GM19452 (cell line): Measurements from ENCODE around the gene TENT4A.
"Not testable (repeated sequence)": the region's sequence is repeated elsewhere in the genome, so short reads cannot be mapped to it uniquely, and the experiment has no call there.

Experiments
- ATAC-seq: cut with Tn5 transposase; IDR thresholded peaks from one replicate; pipeline ENCODE4 v1.9.1; 2021; ENCODE audit not compliant: unreplicated experiment

Gene TENT4A

DNA sequence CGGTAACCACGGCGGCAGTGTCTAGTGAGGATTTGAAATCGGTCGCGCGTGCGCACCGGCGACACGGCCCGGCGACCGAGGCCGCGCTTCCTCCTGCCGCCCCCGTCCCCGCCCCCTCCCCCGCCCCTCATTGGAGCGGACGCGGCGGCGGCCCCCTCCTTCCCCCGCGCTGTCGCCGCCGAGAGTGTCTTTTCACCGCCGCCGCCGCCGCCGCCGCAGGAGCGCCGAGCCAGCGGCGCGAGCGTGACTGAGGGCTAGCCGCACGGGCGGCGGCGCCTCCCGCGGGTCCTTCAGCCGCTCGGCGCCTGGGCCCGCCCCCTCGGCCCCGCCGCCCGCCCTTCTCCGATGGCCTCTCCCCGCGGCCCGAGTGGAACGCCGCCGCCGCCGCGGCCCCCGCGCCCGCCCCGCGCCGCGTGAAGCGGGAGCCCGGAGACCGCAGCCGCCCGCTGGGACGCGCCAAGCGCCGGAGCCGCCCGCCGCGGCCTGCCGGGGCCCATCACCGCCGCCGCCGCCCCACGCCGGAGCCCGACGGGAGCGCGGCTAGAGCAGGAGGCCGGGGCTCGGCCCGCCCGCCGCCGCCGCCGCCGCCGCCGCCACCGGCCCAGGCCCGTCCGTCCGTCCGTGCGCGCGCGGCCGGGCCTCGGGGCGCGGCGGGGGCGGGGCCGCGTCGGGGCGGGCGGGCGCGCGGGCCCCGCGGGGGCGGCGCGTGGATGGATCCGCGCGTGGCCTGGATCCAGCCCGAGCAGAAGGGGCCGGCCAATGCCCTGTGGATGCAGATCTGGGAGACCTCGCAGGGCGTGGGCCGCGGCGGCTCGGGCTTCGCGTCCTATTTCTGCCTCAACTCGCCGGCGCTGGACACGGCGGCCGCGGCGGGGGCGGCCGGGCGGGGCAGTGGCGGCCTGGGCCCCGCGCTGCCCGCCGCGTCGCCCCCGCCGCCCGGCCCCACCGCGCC is at the start of gene TENT4A:
TENT4A (plus strand) TSS at position 159 of the 952 bp plus-strand sequence; CDS start at position 711, 552 bp downstream.
- ATAC-seq = peak; percentile 6

DNA sequence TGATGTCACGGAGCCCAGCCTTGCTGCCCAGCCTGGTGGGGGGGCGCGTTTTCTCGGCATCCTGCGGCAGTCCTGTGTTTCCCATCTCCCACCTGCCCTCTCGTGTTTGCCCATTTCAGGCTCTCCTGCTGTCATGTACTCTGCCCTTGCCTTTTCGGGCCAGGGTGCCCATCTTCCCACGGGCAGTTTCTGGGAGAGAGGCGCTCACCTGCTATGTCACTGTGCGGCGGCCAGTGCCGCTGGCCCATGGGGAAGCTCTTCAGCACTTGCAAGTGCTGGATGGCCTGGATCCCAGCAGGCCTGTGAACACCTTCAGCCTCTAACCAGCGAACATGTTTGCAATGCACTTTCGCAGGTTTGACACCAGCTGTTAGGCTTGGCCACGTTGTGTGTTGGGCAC is 46.5 kb upstream of the TENT4A start:
- no peak for ATAC-seq

GRCh38 chr5:6667648-6668047 is 45.6 kb upstream of the TENT4A start:
- ATAC-seq = no peak

- not testable (repeated sequence) for ATAC-seq
Measured at GRCh38 chr5:6668717-6669116, 44.5 kb upstream of the TENT4A start.

DNA sequence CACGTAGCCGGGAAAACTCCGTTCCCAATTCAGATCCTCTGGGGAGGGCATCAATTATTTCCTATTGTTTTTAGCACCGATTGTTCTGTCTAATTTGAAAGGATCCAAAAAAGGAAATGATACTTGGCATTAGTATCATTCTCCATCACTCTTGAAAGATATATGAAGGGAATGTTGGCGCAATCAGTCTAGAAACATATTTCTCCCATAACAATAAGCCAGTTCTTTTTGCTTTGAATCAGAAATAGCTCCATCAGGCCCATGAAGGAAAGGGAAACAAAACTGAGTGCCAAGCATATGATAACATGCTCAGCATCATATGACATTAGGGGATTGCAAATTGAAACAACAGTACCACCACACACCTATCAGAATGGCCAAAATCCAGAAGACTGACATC is 40.2 kb upstream of the TENT4A start:
- no peak for ATAC-seq

DNA sequence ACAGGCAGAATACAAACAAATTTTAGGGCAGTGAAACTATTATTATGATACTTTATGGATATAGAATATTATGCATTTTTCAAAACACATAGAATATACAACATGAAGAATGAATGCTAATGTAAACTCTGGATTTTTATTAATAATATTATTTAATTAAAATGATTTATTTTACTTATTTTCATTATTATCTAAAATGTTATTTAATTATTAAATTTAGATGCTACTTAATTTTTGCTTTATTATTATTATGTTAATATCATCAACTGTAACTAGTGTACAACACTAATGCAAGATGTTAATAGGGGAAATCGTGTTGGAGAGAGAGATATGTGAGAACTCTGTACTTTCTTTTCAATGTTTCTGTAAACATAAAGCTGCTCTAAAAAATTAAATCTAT is 39.3 kb upstream of the TENT4A start:
- no peak for ATAC-seq

DNA sequence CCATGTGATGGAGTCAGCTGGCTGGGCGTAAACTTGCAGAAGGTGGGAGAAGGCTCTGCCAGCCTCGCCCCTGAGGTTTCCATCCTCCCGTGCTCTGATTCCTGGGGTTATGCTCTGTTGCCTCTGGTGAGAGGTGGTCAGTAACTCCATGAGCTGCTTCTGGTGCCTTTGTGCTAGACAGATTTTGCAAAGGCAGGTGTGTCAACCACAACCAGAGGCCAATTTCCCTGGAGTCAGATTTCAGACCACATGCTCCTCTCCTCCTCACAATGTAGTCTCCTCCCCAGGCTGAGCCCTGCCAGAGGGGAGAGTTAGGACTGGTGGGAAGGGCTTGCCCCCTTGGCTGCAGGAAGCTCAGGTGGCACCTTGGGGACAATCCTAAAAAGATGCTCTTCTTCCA is 38.8 kb upstream of the TENT4A start:
- ATAC-seq = no peak

- ATAC-seq = no peak
Measured at GRCh38 chr5:6674886-6675285, 38.3 kb upstream of the TENT4A start.

DNA sequence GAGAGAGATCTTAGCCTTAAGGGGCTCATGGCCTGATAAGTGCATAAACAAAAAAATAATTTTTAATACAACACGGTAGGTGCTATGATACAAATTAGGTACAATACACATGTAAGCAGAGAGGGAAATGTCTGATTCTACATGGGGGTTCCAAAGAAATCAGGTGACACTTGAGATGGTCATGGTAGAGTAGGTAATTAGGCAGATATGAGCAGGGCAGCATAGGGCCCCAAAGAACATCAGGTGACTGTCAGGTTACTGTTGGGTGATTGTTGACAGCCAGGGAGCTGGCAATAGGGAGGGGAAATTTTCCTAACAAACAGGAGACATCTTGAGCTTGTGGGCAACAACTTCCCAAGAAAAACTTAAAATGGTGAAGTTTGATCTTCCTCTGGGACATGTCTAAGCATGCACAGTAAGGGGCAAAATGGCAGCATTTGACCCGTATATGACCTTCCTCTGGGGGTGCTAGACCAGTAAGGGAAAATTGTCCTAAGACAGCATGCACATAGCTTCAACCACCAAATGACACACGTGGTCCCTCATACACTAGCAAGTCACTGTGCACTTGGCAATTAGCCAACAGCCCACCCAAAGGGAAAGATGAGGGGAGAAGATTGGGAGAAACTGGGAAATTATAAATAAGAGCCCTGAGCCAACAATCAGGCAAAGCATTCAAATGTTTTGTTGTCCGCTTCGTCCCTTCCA is 37.3 kb upstream of the TENT4A start:
- no peak for ATAC-seq

DNA sequence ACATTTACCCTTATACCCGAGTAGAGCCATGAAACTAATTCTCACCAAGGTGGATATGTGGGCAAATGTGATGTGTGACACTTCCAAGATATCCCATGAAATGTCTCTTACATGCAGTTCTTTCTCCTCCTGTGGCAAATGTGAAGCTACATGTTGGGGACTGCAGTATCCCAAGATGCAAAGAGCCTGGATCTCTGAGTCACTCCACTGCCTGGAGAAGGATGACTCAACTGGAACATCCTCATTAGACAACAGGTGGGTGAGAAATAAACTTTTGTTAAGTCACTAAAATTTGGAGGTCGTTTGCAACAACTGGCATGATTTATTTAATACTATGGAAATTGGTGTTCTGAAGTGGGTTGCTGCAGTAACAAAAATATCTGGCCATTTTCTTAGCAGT is 36.5 kb upstream of the TENT4A start:
- ATAC-seq = no peak

GRCh38 chr5:6678385-6678784 is 34.8 kb upstream of the TENT4A start:
- ATAC-seq = no peak

- ATAC-seq = no peak
Measured at GRCh38 chr5:6680922-6681321, 32.3 kb upstream of the TENT4A start.

GRCh38 chr5:6681682-6682081 is 31.6 kb upstream of the TENT4A start:
- no peak for ATAC-seq

- no peak for ATAC-seq
Measured at GRCh38 chr5:6682239-6682638, 31.0 kb upstream of the TENT4A start.

- ATAC-seq = no peak
Measured at GRCh38 chr5:6683241-6683640, 30.0 kb upstream of the TENT4A start.

GRCh38 chr5:6684075-6684474 is 29.2 kb upstream of the TENT4A start:
- no peak for ATAC-seq

GRCh38 chr5:6686501-6686900 is 26.7 kb upstream of the TENT4A start:
- no peak for ATAC-seq

GRCh38 chr5:6686915-6687409 is 26.3 kb upstream of the TENT4A start:
- ATAC-seq = no peak

- no peak for ATAC-seq
Measured at GRCh38 chr5:6687505-6687904, 25.7 kb upstream of the TENT4A start.

- no peak for ATAC-seq
Measured at GRCh38 chr5:6692906-6693305, 20.3 kb upstream of the TENT4A start.

- ATAC-seq = no peak
Measured at GRCh38 chr5:6698696-6699095, 14.5 kb upstream of the TENT4A start.

GRCh38 chr5:6699357-6699756 is 13.9 kb upstream of the TENT4A start:
- ATAC-seq = no peak
